Effector CD4-positive, alpha-beta T cell (primary cell): Measurements from ENCODE around the gene TSFM.
"Not testable (repeated sequence)": the region's sequence is repeated elsewhere in the genome, so short reads cannot be mapped to it uniquely, and the experiment has no call there.

Experiments
- DNase-seq: peaks from one replicate; pipeline ENCODE4 v3.0.0-alpha.2; 2020

The TSFM gene

DNA sequence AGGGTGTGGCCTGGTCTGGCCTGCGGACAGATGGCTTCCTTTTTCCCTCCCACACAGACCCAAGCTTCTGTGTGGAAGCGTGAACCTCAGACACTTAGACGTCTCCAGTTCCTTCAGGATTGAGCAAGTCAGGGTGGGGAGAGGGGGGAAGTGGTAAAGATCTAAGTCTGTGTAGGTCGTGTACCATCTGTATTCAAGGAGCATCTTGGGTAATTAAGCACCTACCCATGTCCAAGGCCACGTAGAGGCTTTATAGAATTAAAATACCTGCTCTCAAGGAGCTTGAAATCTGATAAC is 34.2 kb downstream of the TSFM start:
- no peak for DNase-seq

DNA sequence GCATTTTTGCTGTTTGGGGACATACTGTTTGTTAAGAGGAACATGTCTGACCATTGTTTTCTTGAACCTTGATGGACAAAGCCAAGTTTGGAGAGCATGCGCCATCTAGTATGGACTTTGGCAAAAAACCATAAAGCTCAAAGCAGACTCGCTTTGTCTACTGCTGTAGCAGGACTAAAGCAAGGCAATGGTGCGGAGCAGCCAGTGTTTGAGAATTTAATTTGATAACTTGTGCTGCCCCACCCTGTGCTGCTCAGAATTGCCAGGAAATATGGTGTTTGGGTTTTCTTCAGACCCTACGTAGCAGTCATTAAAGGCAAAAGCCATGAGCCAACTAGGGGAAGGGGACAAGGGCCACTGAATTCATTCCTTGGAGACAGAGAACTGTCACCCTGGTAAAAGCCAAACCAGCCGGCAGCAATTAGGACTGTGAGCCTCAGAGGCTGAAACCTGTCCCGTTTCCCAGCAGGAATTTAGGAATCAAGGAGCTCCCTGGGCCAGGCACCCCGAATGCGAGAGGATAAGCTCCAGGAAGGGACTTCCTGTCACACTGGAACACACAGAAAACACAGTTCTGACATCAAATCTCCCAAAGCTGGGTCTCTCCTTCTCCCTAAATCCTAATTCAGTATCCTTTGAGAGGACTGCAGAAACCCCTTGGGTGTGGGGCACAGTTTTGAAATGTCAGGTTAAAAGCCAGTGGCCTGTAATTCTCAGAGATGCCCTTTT is 34.8 kb downstream of the TSFM start:
- no peak for DNase-seq

DNA sequence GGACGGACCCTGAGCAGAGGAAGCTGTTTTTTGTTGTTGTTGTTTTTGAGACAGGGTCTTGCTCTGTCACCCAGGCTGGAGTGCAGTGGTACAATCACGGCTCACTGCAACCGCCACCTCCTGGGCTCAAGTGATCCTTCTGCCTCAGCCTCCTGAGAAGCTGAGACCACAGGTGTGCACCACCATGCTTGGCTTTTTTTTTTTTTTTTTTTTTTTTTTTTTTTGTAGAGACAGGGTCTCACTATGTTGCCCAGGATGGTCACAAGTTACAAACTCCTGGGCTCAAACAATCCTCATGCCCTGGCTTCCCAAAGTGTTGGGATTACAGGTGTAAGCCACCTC is 35.4 kb downstream of the TSFM start:
- not testable (repeated sequence) for DNase-seq

DNA sequence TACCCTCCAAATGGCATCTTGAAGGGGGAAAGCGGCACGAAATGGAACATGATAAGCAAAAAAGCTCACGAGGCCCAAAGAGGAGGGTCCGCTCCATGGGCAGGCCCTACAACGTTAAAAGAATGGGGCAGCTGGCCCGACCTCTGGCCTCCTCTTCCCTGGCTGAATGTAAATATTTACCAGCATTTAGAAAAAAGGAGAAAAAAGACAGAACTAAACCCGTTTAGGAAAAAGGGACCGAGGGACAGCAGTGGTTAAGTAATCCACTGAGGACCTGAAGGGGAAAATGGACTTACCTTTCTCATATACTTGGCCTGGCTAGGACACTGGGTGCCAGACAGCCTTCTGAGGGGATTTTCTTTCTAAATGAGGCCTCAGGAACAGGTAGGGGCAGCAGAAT is 37.5 kb downstream of the TSFM start:
- DNase-seq, result not testable (repeated sequence)

DNA sequence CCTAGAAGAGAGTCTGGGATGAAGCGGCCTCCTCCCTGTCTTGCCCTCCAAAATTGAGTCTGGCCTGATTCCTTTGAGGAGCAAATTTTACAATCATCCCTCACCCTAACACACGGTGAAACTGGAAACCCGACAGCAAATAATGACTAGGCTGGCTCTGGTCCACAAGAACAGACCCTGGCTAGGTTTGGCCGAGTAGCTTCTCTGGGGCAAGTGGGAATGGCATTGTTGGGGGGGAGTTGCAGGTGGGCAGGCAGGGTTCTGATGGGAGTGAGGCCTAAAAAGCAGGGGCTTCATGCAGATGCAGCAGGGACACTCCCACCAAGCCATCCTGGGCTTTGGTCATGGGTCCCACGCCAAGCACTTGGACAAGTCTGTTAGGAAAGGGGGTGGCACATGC is 38.4 kb downstream of the TSFM start:
- not testable (repeated sequence) for DNase-seq

DNA sequence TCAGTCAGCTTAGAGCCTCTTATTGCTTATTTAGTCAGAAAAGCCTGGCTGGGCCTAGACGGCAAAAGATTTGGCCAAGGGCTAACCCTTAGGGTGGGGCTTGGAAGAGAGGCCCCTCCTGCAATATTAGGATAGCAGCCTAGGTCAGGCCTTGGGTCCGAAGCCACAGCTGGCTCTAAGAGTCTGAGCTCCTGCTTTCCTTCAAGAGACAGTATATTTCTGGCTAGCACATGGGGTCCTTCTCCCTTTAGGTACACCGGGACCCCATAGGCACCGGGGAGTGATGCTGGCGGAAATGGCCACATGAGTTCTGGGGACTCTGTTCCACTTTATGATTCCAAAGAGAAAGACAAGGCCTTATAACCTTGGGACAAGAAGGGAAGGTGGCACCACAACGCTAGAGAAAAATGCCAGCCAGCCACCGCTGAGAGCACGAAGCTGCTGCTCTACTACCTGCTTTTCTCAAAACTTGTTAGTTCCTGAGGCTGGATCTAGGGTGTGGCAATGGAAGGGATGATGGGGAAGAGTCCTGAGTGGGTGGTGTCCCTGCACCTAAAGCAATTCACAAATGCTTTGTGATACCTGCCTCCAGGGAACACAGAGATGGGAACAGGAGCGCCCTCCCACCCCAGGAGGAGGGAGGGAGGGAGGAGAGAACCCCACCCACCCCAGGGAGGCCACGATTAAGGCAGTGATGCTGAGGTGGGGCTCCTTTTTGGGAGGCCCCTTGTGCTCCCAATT is 39.1 kb downstream of the TSFM start:
- DNase-seq, result no peak

DNA sequence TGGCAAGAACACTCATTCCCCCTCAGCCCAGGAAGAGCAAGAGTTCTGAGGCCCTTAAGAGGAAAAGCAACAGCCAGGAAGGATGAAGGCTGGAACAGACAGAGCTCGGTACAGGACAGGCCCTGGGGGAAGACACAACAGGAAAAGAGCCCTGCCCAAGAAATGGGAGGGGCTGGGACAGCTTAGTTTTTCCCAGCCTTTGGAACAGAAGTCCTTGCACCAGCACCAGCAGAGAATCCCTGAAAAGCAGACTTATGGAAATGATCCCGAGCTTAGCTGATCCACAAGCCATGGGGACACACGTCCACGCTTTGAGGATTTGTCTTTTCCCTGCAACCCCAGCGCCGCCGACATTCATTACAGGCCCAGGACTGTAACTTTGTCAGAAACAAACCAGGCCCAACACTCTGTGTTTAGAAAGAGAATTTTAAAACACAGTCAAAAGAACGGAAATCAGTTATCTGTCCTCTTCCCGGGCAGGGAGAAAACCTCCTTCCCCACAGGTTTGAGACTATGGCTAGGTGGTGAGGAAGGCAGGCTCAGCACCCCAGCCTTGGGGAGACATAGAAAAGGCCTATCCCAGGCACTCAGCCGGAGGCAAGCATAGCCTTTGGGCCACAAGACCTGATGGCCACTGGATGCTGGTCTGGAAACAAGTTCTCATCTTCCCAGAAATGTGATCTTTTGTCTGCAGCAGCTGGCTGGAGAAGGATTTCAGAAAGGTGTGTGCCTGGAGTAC is 40.0 kb downstream of the TSFM start:
- DNase-seq, result no peak

DNA sequence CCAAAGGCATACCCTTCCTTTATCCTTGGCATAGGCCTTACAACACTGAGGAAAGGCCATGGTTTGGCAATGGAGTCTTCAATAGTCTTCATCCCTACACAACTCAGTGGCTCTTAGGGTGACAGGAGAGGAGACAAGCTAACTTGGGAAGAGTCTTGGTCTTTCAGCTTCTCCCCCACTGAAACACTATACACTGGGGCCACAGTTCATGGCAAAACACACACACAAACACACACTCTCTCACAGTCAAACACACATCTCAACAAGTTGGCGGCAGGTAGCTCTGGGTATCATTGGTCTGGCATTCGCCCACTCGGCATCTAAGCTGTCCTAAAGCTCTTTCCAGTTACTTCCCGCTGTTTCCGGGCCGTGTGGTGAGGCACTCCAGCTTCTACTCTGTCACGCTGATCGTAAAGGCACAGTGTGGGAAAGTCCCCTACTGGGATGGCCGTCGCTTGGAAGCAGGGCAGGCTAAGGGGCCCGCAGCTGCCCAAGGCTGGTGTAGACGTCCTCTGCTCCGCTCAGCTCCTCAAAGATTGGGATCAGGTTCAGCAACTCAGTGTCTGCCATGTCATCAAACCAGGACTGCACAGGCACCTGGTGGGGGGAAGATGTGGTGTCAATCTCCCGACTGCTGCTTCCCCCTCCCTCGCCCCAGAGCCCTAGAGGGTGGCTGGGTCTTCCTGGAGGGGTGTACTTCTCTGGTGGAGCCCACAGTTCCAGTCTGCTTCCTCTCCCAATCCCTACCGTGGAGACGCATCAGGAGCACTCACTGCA is 40.7 kb downstream of the TSFM start:
- DNase-seq, result no peak

DNA sequence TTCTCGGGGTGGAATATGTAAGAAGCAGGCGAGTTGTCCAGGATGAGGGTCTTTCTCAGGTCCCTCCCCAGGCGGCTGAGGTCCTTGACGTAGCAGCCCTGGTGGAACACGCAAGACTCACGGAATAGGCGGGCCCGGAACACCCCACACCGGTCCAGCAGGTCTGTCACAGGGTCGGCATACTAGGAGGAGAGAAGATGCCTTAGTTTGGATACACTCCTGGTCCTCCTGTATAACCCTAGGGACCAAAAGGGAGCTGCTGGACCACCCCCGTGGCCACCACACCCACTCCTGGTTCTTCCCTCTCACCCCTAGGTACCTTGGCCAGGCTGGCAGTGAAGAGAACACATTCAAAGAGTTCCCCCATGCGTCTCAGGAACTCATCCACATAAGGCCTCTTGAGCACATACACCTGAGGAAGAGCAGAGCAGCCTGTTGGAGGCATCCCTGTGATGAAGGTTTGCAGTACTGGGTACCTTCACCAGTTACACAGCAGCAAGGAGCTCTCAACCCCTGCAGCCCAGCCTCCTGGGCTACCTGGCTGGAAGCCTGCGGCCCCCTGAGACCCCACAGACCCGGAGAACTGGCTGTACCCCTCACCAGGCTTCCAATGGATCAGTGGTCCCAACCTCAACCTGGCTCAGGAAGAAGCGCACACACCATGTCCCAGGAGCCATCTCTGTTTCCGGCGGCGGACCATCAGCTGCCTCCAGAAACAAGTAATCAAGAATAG is 41.5 kb downstream of the TSFM start:
- DNase-seq, result no peak

DNA sequence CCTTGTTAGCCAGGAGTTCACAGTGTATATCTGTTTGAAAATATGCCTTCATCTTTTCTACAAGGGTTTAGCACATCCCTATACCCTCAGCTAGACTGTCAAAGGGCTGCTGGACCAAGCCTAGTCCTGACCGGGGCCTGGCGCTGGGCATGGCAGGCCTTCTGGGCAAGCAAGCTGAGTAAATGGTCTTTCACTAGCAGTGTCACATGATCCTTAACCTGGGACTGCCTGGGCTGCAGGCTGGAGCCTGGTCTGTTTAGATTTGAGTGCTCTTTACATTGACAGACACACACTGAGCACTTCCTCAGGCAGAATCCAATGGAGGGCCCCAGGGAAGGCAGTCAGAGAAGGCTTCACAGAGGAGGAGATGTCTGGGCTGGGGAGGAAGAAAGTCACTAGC is 42.9 kb downstream of the TSFM start:
- no peak for DNase-seq

DNA sequence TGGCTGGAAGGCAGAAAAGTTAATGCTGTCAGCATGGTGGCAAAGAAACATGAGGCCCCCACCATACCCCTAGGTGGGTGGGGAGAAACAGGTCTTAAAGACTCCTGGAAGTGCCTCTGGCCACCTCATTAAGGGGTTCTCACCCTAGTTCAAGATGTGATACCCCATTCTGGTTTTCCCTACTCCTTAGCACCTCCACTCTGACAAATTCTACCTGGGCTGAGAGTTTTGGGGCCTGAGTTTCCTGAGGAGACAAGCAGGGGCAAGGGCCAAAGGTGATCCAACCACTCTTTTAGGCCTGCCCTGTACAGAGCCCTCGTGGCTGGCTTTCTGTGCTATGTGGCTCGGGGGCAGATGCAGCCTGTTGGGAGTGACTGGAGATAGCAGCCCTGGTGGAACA is 43.8 kb downstream of the TSFM start:
- no peak for DNase-seq

DNA sequence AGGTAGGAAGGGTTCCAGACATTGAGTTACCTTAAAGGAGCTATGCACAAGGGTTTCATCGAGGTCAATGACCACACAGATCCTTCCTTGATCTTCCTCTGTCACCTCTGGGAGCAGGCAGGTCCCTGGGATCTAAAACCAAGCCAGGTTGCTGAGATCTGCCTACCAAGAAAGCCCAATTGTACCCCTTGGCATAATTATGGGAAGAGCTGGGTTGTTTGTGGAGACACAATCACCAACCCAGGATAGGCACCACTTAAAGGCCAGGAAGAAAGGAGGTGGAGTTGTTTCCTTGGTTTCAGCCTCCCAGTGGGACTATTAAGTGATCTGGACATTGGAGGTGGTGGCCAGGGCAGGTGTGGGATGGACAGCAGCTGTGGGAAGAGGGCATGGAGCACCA is 44.4 kb downstream of the TSFM start:
- DNase-seq, result no peak

DNA sequence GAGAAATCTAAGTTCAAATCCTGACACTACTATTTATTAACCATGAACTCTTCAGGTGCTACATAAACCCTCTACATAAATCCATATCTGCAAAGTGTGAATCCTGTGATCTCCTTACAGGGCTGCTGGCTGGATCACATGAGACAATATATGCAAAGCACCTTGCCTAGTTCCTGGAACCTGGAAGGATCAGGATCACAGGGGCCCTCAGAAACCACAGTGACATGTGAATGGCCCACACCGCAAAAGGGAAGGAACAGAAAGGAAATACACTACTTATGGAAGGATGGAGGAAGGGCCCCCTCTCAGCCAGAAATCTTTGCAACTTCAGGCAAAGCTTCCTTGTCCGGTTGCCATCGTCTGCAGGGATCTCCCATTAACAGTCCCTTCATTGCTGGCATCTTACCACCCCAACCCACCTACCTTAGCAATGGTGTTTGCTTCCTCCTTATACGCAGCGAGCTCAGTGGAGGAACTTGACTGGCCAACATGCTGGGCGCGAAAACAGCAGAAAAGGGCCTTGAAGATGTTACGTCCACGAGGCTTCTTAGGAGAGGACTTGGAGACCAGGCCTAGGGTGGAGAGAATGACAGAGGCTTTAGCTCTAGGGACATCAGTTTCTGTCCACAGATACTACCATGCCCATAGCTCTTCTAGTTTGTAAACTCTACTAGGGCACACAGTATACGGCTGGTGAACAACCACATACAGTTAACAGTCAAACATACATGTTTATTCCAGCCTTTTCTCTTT is 46.6 kb downstream of the TSFM start:
- no peak for DNase-seq

DNA sequence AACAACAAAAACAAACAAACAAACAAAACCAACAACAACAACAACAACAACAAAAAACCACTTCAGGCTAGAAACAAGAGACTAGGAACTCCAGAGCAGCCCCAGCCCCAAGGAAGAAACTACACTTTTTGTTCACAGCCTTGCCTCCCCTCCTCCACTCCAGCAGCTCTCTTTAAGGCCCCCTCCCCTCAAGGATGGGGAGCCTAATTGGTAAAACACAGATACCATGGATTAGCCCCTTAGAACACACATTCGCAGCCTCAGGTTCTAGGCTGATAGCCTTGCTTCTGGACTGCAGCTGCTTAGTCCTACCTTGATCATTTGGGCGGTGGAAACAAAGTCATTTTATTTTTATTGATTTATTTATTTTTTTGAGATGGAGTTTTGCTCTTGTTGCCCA is 47.8 kb downstream of the TSFM start:
- DNase-seq, result no peak

DNA sequence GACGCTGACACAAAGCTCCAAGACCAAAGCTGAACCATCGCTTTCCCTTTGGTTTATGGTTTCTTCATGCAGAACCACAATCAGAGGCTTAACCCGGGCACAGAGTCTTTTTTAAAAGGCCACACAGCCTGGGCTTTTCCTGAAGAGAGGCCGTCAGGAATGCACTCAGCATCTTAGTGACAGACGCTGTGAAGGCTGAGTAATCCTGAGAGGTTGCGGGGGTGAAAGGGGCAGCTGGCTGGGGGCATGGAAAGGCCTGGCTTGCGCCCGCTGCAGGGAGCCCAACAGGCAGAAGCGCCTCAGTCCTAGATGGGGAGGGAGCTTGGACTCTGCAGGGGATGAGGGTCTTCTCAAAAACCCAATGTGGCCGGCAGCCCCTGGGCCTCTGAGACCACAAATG is 50.4 kb downstream of the TSFM start:
- DNase-seq, result no peak

DNA sequence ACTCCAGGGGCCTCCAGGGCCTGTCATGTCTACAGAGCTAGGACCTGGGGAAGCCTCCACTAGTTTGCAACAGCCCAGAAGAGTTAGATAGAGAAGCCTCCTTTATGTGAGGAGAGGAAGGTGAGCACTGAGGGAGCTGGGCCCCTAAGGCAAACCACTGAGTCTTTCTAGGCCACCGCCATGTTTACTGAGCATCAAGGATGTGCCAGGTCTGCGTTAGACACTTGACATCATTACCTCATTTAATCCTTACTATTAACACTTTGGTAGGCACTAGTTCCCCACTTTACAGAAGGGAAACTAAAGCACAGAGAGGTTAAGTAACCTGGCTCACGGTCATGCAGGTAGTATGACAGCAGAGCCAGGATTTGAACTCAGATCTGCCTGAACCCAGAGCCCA is 51.1 kb downstream of the TSFM start:
- DNase-seq, result no peak

DNA sequence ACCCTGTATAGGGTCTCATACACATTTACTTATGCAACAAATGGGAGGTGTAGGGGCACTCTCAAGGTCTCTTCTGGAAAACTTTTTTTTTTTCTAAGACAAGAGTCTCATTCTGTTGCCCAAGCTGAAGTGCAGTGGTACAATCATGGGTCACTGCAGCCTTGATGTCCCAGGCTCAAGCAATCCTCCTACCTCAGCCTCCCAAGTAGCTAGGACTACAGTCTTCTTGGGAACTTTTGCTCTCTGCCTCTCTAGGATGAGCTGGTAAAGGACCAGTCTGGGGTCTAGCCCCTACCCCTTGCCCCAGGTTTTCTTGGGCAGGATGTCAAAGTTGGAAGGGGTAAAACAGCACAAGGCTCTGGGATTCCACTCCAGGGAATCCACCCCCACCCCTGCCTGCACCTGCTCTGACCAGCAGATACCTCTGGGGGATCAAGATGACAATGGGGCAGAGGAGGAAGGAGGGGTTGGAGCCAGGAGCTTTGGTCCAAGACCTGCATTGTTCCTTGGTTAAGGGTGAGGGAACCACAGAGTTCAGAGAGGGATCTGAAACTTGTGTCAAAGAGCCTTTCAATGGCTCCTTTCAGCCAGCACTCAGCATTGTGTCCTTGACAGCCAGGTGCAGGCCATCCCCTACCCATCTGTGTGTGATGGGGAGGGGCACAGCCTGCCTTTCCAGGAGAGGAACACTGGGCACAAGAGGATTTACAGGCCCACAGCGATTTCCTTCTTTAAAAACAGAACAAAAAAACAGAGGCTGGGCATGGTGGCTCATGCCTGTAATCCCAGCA is 51.7 kb downstream of the TSFM start:
- no peak for DNase-seq

DNA sequence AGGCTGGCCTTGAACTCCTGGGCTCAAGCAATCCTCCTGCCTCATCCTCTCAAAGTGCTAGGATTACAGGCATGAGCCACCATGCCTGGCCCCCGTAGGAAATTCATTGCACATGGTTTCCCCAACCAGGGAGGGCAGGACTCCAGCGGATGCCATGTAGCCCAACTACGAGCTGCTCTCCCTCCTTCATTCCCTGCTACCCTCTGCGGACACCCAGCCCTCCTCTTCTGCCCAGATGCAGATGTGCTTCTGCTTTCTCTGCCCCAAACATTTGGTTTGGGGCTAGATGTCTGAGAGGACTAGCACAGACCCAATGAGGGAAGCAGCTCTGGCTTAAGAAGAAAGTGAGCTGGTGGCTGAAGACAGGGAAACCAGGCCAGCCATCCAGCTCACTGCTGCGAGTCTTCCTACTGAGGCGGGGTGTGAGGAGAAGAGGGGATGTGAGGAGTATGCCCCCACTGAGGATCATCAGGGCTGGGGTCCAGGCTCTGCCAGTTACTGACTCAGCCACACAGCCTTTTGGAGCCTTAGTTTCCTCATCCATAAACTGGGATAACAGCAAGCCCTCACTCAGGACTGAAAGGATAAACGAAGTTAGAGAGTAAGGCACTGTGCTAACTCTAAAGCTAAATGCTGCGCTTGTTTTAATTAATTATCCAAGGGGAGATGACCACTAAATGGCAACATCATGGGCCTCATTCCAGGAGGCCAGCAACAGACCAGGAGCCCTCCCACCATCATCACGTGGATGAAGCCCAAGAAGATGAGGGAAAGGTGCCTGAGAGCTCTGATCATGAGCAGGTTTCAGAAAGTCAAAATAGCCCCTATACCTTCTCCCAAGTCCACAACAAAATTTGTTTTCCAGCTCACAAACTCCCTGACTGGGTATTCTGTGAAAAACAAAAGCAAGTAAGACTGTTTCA is 53.0 kb downstream of the TSFM start:
- no peak for DNase-seq

DNA sequence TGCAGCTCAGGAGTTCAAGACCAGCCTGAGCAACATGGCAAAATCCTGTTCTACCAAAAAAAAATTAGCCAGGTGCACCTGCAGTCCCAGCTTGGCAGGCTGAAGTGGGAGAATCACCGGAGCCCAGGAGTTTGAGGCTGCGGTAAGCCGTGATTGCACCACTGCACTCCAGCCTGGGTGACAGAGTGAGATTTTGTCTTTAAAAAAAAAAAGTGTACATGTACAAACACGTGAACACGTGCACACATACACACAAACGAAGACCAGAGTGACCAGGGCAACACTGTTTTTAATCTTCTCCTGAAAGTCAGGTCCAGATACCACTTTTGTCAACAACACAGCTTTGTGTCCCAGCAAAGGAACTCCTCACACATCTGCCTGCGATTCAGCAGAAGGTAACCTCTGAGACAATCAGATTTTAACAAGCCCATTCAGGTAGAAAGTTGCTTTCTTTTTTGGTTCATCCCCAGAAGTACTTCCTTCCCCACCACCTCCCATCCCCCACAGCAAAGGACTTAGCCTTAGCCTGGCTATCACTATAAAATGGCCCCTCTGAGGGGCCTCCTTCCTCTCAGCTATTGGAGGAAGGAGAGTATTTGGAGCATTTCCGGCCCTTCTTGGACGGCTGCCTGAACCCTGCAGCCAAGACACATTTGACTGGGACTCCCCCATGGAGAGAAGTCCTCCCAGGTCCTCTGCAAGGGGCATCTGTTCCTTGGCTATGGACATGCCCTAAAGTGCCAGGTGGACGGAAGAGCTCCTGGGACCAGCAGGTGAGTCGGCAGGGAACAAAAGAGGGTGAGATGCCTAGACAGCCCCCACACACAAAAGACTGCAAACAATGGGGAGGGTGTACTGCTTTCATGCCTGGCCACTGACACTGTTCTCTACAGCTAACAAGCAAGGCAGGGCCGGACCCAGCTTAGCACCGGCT is 54.1 kb downstream of the TSFM start:
- no peak for DNase-seq
